ENCODE results near the gene SPO11.

- TF ChIP-seq CTCF (IDR thresholded peaks at IDR 0.05; ENCODE audit: insufficient read depth, low read length) (no peak), GABPA (IDR thresholded peaks at IDR 0.05; ENCODE audit: low read depth) (no peak), POLR2AphosphoS5 (IDR thresholded peaks at IDR 0.05; ENCODE audit: low read depth) (no peak), SPI1 (IDR thresholded peaks at IDR 0.05; ENCODE audit: borderline replicate concordance, low read depth) (no peak), REST (IDR thresholded peaks at IDR 0.05; ENCODE audit: insufficient replicate concordance, low read depth) (no peak)
Observed at GRCh38 chr20:57372157-57372556, 42.6 kb downstream of the SPO11 start.

All from HL-60 (cell line).